ENCODE results near the gene BRD7. TPM values are rescaled to one million over a fixed set of nuclear protein-coding genes. Genes with fewer than 3 reads are reported as not detected.

The BRD7 gene
- total RNA-seq, 1 experiment from 2014 or later = 76.6 TPM

- no peak for TF ChIP-seq EZH2 (IDR thresholded peaks at IDR 0.05; ENCODE audit: low read depth)
- no peak for TF ChIP-seq CTCF (conservative IDR thresholded peaks at IDR 0.05)
- intact Hi-C loops (cut with micrococcal nuclease; ENCODE audit: unreplicated experiment) = no loop called here
- Histone ChIP-seq H3K27ac (no peak overlapping the region), H4K20me1 (ENCODE audit: insufficient read depth) (0 out of 2 replicates have a peak, but pooled peaks cover 8% of the 10 kb centered on the region), H3K4me1 (replicated peaks; ENCODE audit: insufficient read depth) (no peaks in the 10 kb centered on the region), H2AFZ (no peak overlapping the region), H3K27me3 (ENCODE audit: insufficient read depth, low read depth) (no peaks in the 10 kb centered on the region), H3K36me3 (ENCODE audit: low read depth) (no peaks in the 10 kb centered on the region), H3F3A (ENCODE audit: insufficient read depth, low read depth) (no peaks in the 10 kb centered on the region), H3K4me3 (no peak overlapping the region), H3K9me3 (ENCODE audit: insufficient read depth, low read depth) (no peaks in the 10 kb centered on the region), H3K79me2 (ENCODE audit: low read depth) (no peaks in the 10 kb centered on the region), H3K4me2 (no peak overlapping the region), H3K9me2 (ENCODE audit: insufficient read depth) (no peaks in the 10 kb centered on the region)
- CTCF ChIA-PET = no interaction called here
- no TSS peak for BruUV-seq (replicated peaks)
- POLR2A ChIA-PET (ENCODE audit: unreplicated experiment) = no interaction called here
- DNase-seq = no peak
These were observed 69.2 kb downstream of the BRD7 start for GRCh38 chr16:50299508-50300105.

- no TSS peak for BruUV-seq (replicated peaks)
- no peak overlapping the region for H3K27ac ChIP-seq
- no peaks in the 10 kb centered on the region for H3K36me3 ChIP-seq (ENCODE audit: low read depth)
- H3F3A ChIP-seq (ENCODE audit: insufficient read depth, low read depth) = no peaks in the 10 kb centered on the region
- H3K27me3 ChIP-seq (ENCODE audit: insufficient read depth, low read depth) = no peaks in the 10 kb centered on the region
- ChIA-PET CTCF (no interaction called here), POLR2A (ENCODE audit: unreplicated experiment) (no interaction called here)
- no peaks in the 10 kb centered on the region for H3K79me2 ChIP-seq (ENCODE audit: low read depth)
- 0 out of 2 replicates have a peak, but pooled peaks cover 8% of the 10 kb centered on the region for H4K20me1 ChIP-seq (ENCODE audit: insufficient read depth)
- H2AFZ ChIP-seq = no peak overlapping the region
- no peaks in the 10 kb centered on the region for H3K9me2 ChIP-seq (ENCODE audit: insufficient read depth)
- no peak overlapping the region for H3K4me2 ChIP-seq
- H3K4me3 ChIP-seq = no peak overlapping the region
- intact Hi-C loops (cut with micrococcal nuclease; ENCODE audit: unreplicated experiment) = no loop called here
- H3K4me1 ChIP-seq (replicated peaks; ENCODE audit: insufficient read depth) = no peaks in the 10 kb centered on the region
- DNase-seq = no peak
- no peaks in the 10 kb centered on the region for H3K9me3 ChIP-seq (ENCODE audit: insufficient read depth, low read depth)
- TF ChIP-seq CTCF (conservative IDR thresholded peaks at IDR 0.05) = no peak
- TF ChIP-seq EZH2 (IDR thresholded peaks at IDR 0.05; ENCODE audit: low read depth) = no peak
These were observed 69.9 kb downstream of the BRD7 start for GRCh38 chr16:50298591-50299507.

- Histone ChIP-seq H3F3A (ENCODE audit: insufficient read depth, low read depth) (no peaks in the 10 kb centered on the region), H3K79me2 (ENCODE audit: low read depth) (no peaks in the 10 kb centered on the region), H3K9me2 (ENCODE audit: insufficient read depth) (no peaks in the 10 kb centered on the region), H3K4me2 (no peak overlapping the region), H3K9me3 (ENCODE audit: insufficient read depth, low read depth) (no peaks in the 10 kb centered on the region), H3K4me1 (replicated peaks; ENCODE audit: insufficient read depth) (no peaks in the 10 kb centered on the region), H3K36me3 (ENCODE audit: low read depth) (no peaks in the 10 kb centered on the region), H2AFZ (no peak overlapping the region), H3K4me3 (no peak overlapping the region), H3K27me3 (ENCODE audit: insufficient read depth, low read depth) (no peaks in the 10 kb centered on the region), H3K27ac (no peak overlapping the region), H4K20me1 (ENCODE audit: insufficient read depth) (0 out of 2 replicates have a peak, but pooled peaks cover 8% of the 10 kb centered on the region)
- TF ChIP-seq EZH2 (IDR thresholded peaks at IDR 0.05; ENCODE audit: low read depth) (no peak), CTCF (conservative IDR thresholded peaks at IDR 0.05) (no peak)
- intact Hi-C loops (cut with micrococcal nuclease; ENCODE audit: unreplicated experiment) = no loop called here
- ChIA-PET POLR2A (ENCODE audit: unreplicated experiment) (no interaction called here), CTCF (no interaction called here)
- no peak for DNase-seq
- BruUV-seq (replicated peaks) = no TSS peak
These were observed 70.7 kb downstream of the BRD7 start for GRCh38 chr16:50298075-50298460.

All from PC-9 (cell line).